AG09319 (cell line): ENCODE results near the gene PROB1.

Experiments
- DNase-seq: peaks from one replicate; pipeline ENCODE4 v3.0.0-alpha.2; 2010; ENCODE audit warnings: low read depth; ENCODE audit errors: extremely low read depth
- TF ChIP-seq, protein P1 (sequence below): IDR thresholded peaks from 2 replicates; pipeline ENCODE4 v1.5.1; 2011; ENCODE audit warnings: low read depth, mild to moderate bottlenecking, inconsistent platforms, low read length, moderate library complexity

PROB1 gene

GRCh38 chr5:139385061-139386049, 9.5 kb downstream of the PROB1 start:
- DNase-seq: no peak
- TF ChIP-seq, protein P1, sequence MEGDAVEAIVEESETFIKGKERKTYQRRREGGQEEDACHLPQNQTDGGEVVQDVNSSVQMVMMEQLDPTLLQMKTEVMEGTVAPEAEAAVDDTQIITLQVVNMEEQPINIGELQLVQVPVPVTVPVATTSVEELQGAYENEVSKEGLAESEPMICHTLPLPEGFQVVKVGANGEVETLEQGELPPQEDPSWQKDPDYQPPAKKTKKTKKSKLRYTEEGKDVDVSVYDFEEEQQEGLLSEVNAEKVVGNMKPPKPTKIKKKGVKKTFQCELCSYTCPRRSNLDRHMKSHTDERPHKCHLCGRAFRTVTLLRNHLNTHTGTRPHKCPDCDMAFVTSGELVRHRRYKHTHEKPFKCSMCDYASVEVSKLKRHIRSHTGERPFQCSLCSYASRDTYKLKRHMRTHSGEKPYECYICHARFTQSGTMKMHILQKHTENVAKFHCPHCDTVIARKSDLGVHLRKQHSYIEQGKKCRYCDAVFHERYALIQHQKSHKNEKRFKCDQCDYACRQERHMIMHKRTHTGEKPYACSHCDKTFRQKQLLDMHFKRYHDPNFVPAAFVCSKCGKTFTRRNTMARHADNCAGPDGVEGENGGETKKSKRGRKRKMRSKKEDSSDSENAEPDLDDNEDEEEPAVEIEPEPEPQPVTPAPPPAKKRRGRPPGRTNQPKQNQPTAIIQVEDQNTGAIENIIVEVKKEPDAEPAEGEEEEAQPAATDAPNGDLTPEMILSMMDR: no peak

GRCh38 chr5:139384591-139385051, 10.3 kb downstream of the PROB1 start:
- TF ChIP-seq, protein P1: no peak
- no peak for DNase-seq

- DNase-seq: no peak
- TF ChIP-seq, protein P1: no peak
Measured at GRCh38 chr5:139383993-139384590, 10.8 kb downstream of the PROB1 start.

DNA sequence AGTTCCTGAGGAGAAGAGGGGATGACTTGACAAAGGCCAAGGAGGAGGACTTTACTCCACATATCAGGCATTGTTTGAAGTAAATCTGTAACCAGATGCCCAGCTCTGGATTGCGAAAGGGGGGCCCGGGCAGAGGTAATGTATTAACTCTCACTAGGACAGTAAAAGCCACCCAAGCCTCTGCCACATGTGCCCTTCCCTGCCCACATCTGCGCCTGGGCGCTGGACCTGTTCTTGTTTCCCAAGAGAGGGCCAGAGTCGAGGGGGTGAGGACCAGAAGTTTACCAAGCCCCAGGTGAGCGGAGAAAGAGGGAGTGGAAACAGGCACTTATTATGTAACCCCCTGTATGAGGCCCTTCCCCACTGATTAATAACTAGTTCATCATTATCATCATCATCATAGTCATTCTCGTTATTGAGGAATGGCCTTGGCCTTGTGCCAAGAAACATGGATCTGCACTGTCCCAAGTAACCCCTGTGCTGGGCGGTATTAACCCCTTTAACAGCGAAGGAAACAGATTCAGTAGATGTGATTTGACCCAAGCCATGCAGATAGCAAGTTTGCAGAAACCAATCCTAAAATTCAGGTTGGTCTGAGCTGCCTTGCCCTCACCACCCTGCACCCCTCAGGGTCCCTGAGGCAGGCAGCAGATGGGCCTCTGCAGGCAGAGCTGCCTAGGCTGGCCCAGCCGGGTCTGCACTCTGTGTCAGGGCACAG, 11.5 kb downstream of the PROB1 start, which contains the start of gene SLC23A1:
SLC23A1 (minus strand) TSS at position 23 of the 718 bp plus-strand sequence. CDS start 44 bp downstream, outside the sequence.
- DNase-seq: no peak
- TF ChIP-seq, protein P1: no peak

- TF ChIP-seq, protein P1: no peak
- no peak for DNase-seq
Measured at GRCh38 chr5:139382807-139383206, 12.1 kb downstream of the PROB1 start.

DNA sequence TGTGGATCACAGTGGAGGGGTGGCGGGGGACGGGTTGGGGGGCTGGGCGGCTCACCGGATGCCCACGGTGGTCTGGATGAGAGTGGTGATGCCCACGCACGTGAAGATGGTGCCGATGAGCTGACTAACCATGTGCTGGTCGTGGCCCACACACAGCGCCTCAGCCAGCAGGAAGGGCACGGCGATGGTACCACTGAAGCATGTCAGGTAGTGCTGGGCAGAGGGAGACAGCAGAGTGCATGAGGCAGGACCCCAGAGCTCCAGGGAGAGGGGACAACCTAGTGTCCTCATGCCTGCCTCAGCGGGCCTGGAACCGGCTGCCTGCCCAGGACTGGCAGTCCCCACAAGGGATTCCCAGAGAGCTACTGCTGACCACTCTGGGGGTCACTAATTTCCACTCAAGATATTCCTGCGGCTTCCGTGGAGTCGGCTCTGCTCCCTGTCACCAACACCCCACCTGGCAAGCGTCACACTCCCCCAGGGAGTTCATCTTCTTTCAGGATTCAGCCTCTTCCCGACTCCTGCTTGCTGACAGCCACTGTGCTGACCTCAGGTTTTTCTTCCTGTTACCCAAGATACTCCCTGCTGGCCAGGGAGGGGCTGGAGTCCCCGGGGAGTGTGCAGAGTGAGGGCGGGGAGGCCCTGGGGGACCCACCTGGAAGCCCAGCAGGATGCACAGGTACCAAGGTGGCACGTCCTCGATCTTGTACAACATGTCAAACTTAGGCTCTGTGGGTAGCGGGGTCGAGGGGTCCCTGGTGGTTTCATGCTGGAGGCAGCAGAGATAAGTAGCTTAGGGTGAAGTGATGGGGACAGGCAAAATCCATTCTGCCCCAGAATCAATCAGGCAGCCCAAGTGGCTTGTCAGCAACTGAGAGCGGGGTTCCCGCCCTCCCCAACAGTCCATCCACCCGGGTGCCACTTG, 12.8 kb downstream of the PROB1 start:
- no peak for DNase-seq
- TF ChIP-seq, protein P1: no peak
